SW 1271 (cell line): ENCODE measurements around the gene RBM10.

ENCODE experiments used
- DNase-seq, 2 experiments: peaks; one replicate each; lab custom pipeline; 2025; lab: John Stamatoyannopoulos, UW

The RBM10 gene

GRCh38 chrX:47197526-47197925, 52.5 kb downstream of the RBM10 start:
- no peak for DNase-seq

GRCh38 chrX:47198026-47198686, 53.1 kb downstream of the RBM10 start:
- DNase-seq: no peak

DNA sequence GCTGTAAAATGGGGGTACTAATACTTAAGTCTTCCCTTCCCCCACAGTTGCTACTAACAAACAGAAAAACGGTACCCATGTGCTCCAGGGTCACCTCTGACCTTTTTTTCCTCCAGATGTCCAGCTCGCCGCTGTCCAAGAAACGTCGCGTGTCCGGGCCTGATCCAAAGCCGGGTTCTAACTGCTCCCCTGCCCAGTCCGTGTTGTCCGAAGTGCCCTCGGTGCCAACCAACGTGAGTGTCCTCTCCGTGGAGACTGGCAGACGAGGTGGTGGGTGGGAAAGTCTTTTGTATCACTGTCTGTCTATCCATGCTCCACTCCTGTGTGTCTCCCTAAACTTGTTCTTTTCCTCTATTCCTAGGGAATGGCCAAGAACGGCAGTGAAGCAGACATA, 53.7 kb downstream of the RBM10 start:
- no peak for DNase-seq

GRCh38 chrX:47199286-47199685, 54.3 kb downstream of the RBM10 start:
- no peak for DNase-seq

DNA sequence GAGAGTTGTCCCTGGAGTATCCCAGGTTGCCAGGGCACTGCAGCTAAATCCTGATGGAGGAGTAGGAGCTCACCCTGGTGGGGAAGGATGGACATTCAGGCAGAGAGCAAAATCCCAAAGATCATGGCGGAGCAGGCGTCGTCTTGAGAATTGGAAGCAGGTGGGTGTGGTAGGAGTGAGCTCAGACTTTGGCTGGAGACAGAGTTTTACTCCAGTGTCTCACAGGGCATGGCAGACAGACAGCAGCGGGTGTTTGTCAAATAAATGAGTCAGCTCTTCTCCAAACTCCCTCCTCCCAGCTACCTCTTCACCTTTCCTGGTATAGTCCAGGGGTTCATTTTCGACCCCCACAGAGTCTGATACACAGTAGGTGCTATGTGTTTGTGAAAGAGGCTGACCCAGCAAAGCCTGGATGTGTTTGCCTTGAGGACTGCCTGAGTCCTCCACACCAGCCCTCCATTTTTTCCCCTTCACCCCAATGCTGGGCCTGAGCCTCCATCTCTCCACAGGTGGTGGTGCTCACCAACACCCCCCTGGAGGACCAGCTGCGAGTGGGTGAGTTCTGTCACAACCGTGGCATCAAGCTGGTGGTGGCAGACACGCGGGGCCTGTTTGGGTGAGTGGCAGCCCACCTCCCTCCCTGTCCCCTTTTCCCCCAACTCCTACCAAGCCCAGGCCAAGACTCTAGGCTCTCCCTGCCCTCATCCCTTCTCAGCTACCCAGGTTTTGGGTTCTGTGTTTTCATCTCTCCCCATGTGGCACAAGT, 55.5 kb downstream of the RBM10 start:
- no peak for DNase-seq

DNA sequence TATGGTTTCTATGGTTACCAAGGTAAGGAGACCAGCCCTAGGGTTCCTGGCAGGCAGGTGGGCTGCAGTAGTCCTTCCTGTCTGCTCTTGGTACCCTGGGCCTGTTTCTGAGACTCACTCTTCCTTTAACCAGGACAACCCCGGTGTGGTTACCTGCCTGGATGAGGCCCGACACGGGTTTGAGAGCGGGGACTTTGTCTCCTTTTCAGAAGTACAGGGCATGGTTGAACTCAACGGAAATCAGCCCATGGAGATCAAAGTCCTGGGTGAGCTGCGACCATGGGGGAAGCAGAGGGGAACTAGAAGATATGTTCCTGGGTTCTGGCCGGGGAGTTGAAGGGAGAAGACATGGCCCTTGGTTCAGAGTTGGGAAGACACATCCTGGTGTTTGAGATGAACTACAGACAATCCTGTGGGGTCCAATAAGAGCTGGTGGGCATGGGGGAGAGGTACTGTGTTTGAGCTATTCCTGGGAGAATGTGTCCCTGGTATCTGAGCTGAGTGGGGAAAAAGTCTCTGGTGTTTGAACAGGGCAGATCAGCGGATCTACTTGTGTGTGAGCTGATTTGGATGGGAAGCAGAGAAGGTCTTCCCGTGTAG, 56.4 kb downstream of the RBM10 start:
- DNase-seq: no peak

GRCh38 chrX:47202316-47202715, 57.3 kb downstream of the RBM10 start:
- DNase-seq: no peak

DNA sequence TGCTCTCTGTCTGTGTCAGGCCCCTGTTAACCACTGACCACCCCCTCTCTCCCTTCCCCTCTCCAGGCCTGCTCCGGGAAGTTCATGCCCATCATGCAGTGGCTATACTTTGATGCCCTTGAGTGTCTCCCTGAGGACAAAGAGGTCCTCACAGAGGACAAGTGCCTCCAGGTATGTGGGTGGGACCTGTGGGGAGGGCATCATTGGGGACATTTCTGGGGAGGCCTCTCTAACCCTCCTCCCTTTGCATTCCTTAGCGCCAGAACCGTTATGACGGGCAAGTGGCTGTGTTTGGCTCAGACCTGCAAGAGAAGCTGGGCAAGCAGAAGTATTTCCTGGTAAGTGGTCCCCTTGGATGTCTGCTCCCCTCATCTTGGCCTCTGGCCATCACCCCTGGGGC, 57.9 kb downstream of the RBM10 start:
- DNase-seq: no peak

DNA sequence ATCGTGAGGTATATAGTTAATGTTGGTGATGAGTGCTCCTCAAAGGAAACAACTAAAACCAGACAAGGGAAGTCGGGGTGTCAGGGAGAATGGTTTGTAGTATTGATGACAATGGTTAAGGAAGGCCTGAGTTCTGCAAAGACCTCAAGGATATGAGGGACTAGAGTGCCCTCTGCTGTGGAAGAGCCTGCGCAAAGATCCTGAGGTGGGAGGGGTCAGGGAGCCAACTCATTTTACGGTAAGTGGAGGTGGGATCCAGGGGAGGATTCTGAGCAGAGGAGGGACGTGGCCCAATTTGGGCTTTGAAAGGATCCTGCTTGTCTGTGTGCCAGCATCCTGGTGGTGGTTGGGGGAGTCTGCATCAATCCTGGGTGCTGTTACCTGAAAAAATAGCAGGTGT, 59.9 kb downstream of the RBM10 start:
- no peak for DNase-seq

GRCh38 chrX:47206316-47206715, 61.3 kb downstream of the RBM10 start:
- no peak for DNase-seq

- DNase-seq: no peak
These were observed 63.1 kb downstream of the RBM10 start for GRCh38 chrX:47208108-47208507.

DNA sequence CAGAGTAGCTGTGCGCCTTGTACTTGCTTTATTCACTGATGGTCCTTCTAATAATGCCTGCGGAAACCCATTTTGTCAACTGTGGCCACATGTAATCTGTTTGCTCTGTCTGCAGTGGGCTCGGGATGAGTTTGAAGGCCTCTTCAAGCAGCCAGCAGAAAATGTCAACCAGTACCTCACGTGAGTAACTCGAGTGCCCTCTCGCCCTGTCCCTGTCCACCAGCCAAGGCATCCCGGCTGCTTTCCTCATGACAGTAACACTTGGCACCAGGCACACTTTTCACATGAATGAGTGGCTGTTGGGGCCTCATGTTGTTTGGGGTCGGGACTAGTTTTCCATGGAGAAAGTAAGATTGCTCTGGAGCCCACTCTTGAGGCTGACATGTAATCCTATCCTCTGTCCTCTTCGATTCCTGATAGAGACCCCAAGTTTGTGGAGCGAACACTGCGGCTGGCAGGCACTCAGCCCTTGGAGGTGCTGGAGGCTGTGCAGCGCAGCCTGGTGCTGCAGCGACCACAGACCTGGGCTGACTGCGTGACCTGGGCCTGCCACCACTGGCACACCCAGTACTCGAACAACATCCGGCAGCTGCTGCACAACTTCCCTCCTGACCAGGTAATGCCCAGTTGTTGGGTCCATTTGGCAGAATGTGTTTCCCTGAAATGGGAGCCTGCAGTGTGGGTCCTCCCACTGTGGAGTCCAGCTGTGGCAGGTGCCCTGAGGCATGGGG, 64.7 kb downstream of the RBM10 start:
- DNase-seq: no peak

GRCh38 chrX:47210661-47211425, 65.8 kb downstream of the RBM10 start:
- no peak for DNase-seq

DNA sequence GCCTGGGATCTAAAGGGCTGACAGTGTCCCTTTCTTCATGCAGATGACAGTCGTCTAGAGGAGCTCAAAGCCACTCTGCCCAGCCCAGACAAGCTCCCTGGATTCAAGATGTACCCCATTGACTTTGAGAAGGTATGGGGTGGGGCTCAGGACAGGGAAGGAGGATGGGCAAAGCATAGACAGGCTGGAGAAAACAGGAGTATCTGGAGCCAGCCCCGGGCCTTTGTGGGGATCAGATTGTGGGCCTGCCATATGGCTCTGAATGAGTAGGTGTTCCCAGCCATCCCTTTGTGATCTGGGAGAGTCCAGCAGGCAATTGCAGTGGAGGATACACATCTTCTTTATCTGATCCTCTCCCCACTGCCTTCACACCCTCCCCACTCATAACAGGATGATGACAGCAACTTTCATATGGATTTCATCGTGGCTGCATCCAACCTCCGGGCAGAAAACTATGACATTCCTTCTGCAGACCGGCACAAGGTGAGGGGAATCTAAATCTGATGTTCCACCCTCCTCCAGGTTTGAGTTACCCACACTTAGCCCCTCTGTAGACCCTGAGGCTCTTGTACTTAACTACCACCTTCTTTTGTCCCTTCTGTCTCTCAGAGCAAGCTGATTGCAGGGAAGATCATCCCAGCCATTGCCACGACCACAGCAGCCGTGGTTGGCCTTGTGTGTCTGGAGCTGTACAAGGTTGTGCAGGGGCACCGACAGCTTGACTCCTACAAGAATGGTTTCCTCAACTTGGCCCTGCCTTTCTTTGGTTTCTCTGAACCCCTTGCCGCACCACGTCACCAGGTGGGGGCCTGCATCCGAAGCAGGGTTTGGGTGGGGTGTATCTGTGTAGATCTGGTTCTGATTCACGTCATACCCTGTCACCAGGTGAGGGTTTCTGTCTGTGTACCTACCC, 67.6 kb downstream of the RBM10 start:
- DNase-seq: no peak

GRCh38 chrX:47214435-47215077, 69.5 kb downstream of the RBM10 start:
- no peak for DNase-seq

GRCh38 chrX:47215291-47215900, 70.4 kb downstream of the RBM10 start:
- no peak for DNase-seq

DNA sequence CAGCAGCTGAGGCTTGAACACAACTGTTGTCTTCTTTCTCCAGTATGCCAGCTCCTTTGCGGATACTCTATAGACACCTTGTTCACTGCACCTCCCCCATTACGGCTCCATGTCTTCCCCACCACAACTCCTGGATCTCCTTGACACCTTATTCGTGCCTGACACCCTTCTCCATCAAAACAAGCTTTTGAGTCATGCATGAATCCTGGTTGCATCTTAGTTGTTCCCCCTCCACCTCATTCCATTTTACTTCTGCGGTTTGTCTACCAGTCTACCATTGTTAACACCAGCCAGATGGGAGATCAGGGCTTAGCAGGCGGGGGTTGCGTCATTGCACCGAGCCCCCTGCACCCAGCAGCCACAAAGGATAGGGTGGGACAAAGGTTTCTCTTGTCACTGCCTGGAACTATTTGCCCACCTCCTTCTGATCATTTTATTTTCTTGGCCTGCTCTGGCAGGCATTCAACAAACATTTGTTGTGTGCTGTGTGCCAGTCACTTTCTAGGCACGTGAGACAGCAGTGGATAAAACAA, 71.4 kb downstream of the RBM10 start:
- DNase-seq: no peak

GRCh38 chrX:47217121-47217851, 72.3 kb downstream of the RBM10 start:
- no peak for DNase-seq

DNA sequence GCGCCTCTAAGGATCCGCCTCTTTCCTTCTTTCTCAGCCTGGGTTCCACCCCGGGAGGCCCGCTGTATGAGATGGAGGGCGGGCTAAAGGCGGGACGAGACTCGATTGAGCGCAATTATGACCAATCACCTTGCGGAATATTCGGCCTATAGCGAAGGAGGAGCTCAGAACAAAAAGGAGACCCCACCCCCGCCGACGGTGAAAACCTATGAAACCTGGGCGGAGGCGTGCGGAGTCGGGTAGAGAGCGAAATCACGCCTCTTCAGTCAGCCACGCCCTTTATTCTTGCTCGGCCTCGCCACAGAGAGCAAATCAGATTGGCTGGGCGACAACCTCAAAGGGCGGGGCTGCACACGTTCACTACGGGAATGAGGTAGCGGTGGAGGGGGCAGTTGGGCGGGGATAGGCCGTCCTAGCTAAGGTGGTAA, 72.8 kb downstream of the RBM10 start:
- DNase-seq: peak; percentile 75 to 90
